K562 (cell line): ENCODE data around the gene MEX3A. TPM values are rescaled to one million over a fixed set of nuclear protein-coding genes. Genes with fewer than 3 reads are reported as not detected.

Source experiments
- ATAC-seq: fragments of 200-7000 bp; cut with Tn5 transposase; 3 replicates; pipeline ENCODE4 v1.9.1; 2020; ENCODE audit warnings: moderate library complexity
- BruUV-seq: library from RNA; stranded (reverse); fragments of 400-500 nt; replicated peaks from 2 replicates; lab custom pipeline; 2021; lab: Mats Ljungman, UMichigan
- CTCF ChIA-PET: fragments of 300-600 bp; formaldehyde crosslinking; extraction: SDS; loops from one replicate; lab custom pipeline; 2021; ENCODE audit warnings: low intra/inter-chr PET ratio; lab: Yijun Ruan, JAX
- POLR2A ChIA-PET: fragments of 300-600, 350-650 bp; sonication (Branson Sonifier 250); formaldehyde crosslinking; extraction: SDS; loops from one replicate; lab custom pipeline; 2021; ENCODE audit warnings: antibody characterized with exemption, inconsistent platforms; lab: Yijun Ruan, JAX
- DNase-seq, 4 experiments: peaks; one replicate each; pipeline versions ENCODE4 v3.0.0 to v3.0.0-alpha.2; 2011 to 2018; ENCODE audit warnings: low spot score in 3 of 4, mixed read lengths in 3 of 4; ENCODE audit errors: extremely low read depth in 1 of 4
- FAIRE-seq: peaks from 2 replicates; lab custom pipeline; 2011; peaks lifted over from hg19 to GRCh38; lab: Jason Lieb, UNC
- H2AFZ ChIP-seq: 2 replicates; pipeline ENCODE4 v1.6.0; 2011; ENCODE audit warnings: low read depth, low read length, control low read depth, inconsistent platforms
- H3K27ac ChIP-seq: fragments of 200-600 bp; 3 replicates; pipeline ENCODE4 v1.8.0; 2011; ENCODE audit warnings: low read depth, mild to moderate bottlenecking, control low read depth, inconsistent platforms, low read length, moderate library complexity, mixed read lengths; ENCODE audit errors: extremely low read depth
- H3K27me3 ChIP-seq, 2 experiments: fragments of 300-600 bp in 1 of 2; 2 replicates in 1 of 2; 3 replicates in 1 of 2; pipeline versions ENCODE4 v1.6.0 to v1.8.0; 2011; ENCODE audit warnings: inconsistent platforms in 2 of 2, low read length in 2 of 2, mild to moderate bottlenecking in 1 of 2, mixed read lengths in 1 of 2, moderate library complexity in 1 of 2; ENCODE audit not compliant: control insufficient read depth in 2 of 2, insufficient read depth in 2 of 2
- H3K36me3 ChIP-seq: fragments of 300-600 bp; 3 replicates; pipeline ENCODE4 v1.8.0; 2011; ENCODE audit warnings: mild to moderate bottlenecking, low read length, inconsistent platforms; ENCODE audit not compliant: control insufficient read depth, insufficient read depth
- H3K4me1 ChIP-seq, 2 experiments: fragments of 200-600 bp in 1 of 2; replicated peaks in 1 of 2; 2 replicates in 1 of 2; 3 replicates in 1 of 2; pipeline versions ENCODE4 v1.5.1 to v1.8.0; 2011; ENCODE audit warnings: inconsistent platforms in 2 of 2, low read length in 2 of 2, mild to moderate bottlenecking in 1 of 2, mixed read lengths in 1 of 2, moderate library complexity in 1 of 2; ENCODE audit not compliant: control insufficient read depth in 2 of 2, insufficient read depth in 2 of 2
- H3K4me2 ChIP-seq: 2 replicates; pipeline ENCODE4 v1.6.1; 2011; ENCODE audit warnings: low read length, control low read depth, inconsistent platforms, mixed read lengths; ENCODE audit not compliant: insufficient read depth
- H3K4me3 ChIP-seq: fragments of 200-600 bp; sonication (generic), shearing (Covaris generic); 2 replicates; pipeline ENCODE4 v1.5.1; 2016; ENCODE audit warnings: control low read depth, inconsistent platforms
- H3K79me2 ChIP-seq: fragments of 200-600 bp; 3 replicates; pipeline ENCODE4 v1.8.0; 2011; ENCODE audit warnings: low read length, inconsistent platforms; ENCODE audit not compliant: control insufficient read depth, insufficient read depth
- H3K9ac ChIP-seq, 2 experiments: 2 replicates each; pipeline versions ENCODE4 v1.6.0 to v1.6.1; 2011; ENCODE audit warnings: low read depth in 2 of 2, low read length in 2 of 2, control low read depth in 1 of 2, inconsistent platforms in 1 of 2, mild to moderate bottlenecking in 1 of 2, mixed read lengths in 1 of 2; ENCODE audit not compliant: insufficient read depth in 1 of 2
- H3K9me1 ChIP-seq: one replicate; pipeline ENCODE4 v1.6.0; 2011; ENCODE audit warnings: inconsistent platforms, mild to moderate bottlenecking, low read length, moderate library complexity; ENCODE audit not compliant: control insufficient read depth, insufficient read depth
- H3K9me3 ChIP-seq: replicated peaks from 2 replicates; pipeline ENCODE4 v1.5.1; 2011; ENCODE audit warnings: low read depth, low read length, inconsistent platforms; ENCODE audit not compliant: control insufficient read depth, insufficient read depth
- H4K20me1 ChIP-seq: replicated peaks from 2 replicates; pipeline ENCODE4 v1.6.1; 2011; ENCODE audit warnings: low read length, inconsistent platforms, mixed read lengths; ENCODE audit not compliant: control insufficient read depth, insufficient read depth
- ARID4B ChIP-seq: sonication (generic); formaldehyde crosslinking; IDR thresholded peaks from 2 replicates; pipeline ENCODE4 v1.8.0; 2022; ENCODE audit warnings: mild to moderate bottlenecking, missing genetic modification reagents
- ATF3 ChIP-seq, 2 experiments: fragments of 450-650 bp in 1 of 2; sonication (generic) in 1 of 2; formaldehyde crosslinking in 1 of 2; IDR thresholded peaks in 1 of 2; conservative IDR thresholded peaks in 1 of 2; 2 replicates each; pipeline versions ENCODE4 v1.6.1 to v1.8.1; 2016 to 2023; ENCODE audit warnings: mild to moderate bottlenecking in 2 of 2, moderate library complexity in 2 of 2, inconsistent platforms in 1 of 2, missing genetic modification reagents in 1 of 2
- FOSL1 ChIP-seq: fragments of 200-800 bp; sonication (Bioruptor generic); conservative IDR thresholded peaks from 2 replicates; pipeline ENCODE4 v1.6.1; 2016; ENCODE audit warnings: missing genetic modification characterization, missing compliant biosample characterization
- GMEB1 ChIP-seq: fragments of 250-450 bp; sonication (Bioruptor Pico); IDR thresholded peaks from 2 replicates; pipeline ENCODE4 v1.4.0; 2020; ENCODE audit warnings: mild to moderate bottlenecking
- JUND ChIP-seq, 2 experiments: IDR thresholded peaks; 2 replicates in 1 of 2; 3 replicates in 1 of 2; pipeline ENCODE4 v1.6.1; 2011; ENCODE audit warnings: borderline replicate concordance in 2 of 2, low read depth in 2 of 2, low read length in 2 of 2, improper control_type of control experiment in 1 of 2, missing biosample characterization in 1 of 2, missing genetic modification characterization in 1 of 2, missing genetic modification reagents in 1 of 2
- MYNN ChIP-seq, 2 experiments: sonication (generic); formaldehyde crosslinking in 1 of 2; IDR thresholded peaks; 2 replicates each; pipeline versions ENCODE4 v1.5.0 to v1.6.1; 2016 to 2020; ENCODE audit warnings: antibody characterized with exemption in 1 of 2, missing genetic modification reagents in 1 of 2
- SRF ChIP-seq, 2 experiments: fragments of 250-450, 450-650 bp in 1 of 2; sonication (Bioruptor Pico) in 1 of 2; sonication (generic) in 1 of 2; formaldehyde crosslinking; IDR thresholded peaks; 2 replicates each; pipeline versions ENCODE4 v1.5.0 to v1.5.1; 2020 to 2022; ENCODE audit warnings: mild to moderate bottlenecking in 1 of 2, missing genetic modification reagents in 1 of 2
- TAF9B ChIP-seq: fragments of 450-650 bp; IDR thresholded peaks from 2 replicates; pipeline ENCODE4 v1.6.1; 2018; ENCODE audit warnings: mild to moderate bottlenecking; ENCODE audit not compliant: partially characterized antibody
- TFAP4 ChIP-seq: sonication (generic); formaldehyde crosslinking; IDR thresholded peaks from 2 replicates; pipeline ENCODE4 v1.8.0; 2022; ENCODE audit warnings: missing genetic modification reagents, mild to moderate bottlenecking, moderate library complexity, borderline replicate concordance
- ZNF766 ChIP-seq: fragments of 200-800 bp; sonication (Bioruptor generic); conservative IDR thresholded peaks from 2 replicates; pipeline ENCODE4 v1.6.1; 2016; ENCODE audit warnings: missing genetic modification characterization, missing compliant biosample characterization
- WGBS: fragments of 100-300 bp; shearing (Covaris generic); methylation state at CpG from one replicate; pipeline ENCODE4 v1.1.6; 2016; ENCODE audit warnings: low coverage, mixed read lengths; ENCODE audit not compliant: insufficient coverage; ENCODE audit errors: missing lambda C conversion rate; 5-methylcytosine and 5-hydroxymethylcytosine counted together
- in situ Hi-C: fragments of 300-500 bp; cut with MboI; formaldehyde crosslinking; loops from 4 replicates; pipeline ENCODE4 v1.15.0; 2018; ENCODE audit warnings: inconsistent platforms, mixed read lengths
- intact Hi-C: fragments of 100-400 bp; cut with micrococcal nuclease; formaldehyde crosslinking; loops from 2 replicates; pipeline ENCODE4 v1.14.2; 2022
- polyA plus RNA-seq, 8 experiments: library from polyadenylated mRNA; depleted of rRNA in 4 of 8; stranded (reverse) in 5 of 8; unstranded in 3 of 8; fragments of >200 nt; fragmentation: Nextera tagmentation in 2 of 8; fragmentation: Illumina TruSeq in 1 of 8; extraction: Ambion mirVana in 2 of 8; extraction: Trizol in 1 of 8; gene quantifications; 2 replicates each; pipeline versions ENCODE4 v1.2.1 to v1.2.3, GENCODE V29; 2011 to 2014; ENCODE audit warnings: inconsistent platforms in 1 of 8, missing spikeins in 1 of 8
- total RNA-seq, 7 experiments: library from RNA; depleted of rRNA in 6 of 7; stranded (reverse); fragments of >200 nt in 6 of 7; fragmentation: Illumina TruSeq in 2 of 7; extraction: Trizol in 2 of 7; gene quantifications; 2 replicates each; pipeline versions ENCODE4 v1.2.1 to v1.2.3, GENCODE V29; 2011 to 2021; ENCODE audit warnings: low replicate concordance in 1 of 7

The MEX3A gene
- total and polyA plus RNA-seq, 9 of the 15 experiments (the other 6 are each of a cell fraction or from before 2014, with no cell fraction given), result 0.36 to 13.7 (median 5.2) TPM

GRCh38 chr1:156119503-156120209 is 37.4 kb upstream of the MEX3A start:
- Histone ChIP-seq H3K27ac (peak overlapping the region; percentile 56), H3K4me2 (peak overlapping the region; percentile 70), H4K20me1 (peaks cover 27% of the 10 kb centered on the region), H3K9ac (peak overlapping the region; percentile 39 to 57; a peak in 2 of 4 replicates), H3K9me1 (no peaks in the 10 kb centered on the region), H3K36me3 (peaks cover 27% of the 10 kb centered on the region; the same call in 2 of the 3 replicates), H2AFZ (no peak overlapping the region), H3K79me2 (peaks cover 98% of the 10 kb centered on the region), H3K4me3 (no peak overlapping the region), H3K4me1 (peaks cover 58 to 80% of the 10 kb centered on the region in 2 experiments), H3K27me3 (no peaks in the 10 kb centered on the region), H3K9me3 (no peaks in the 10 kb centered on the region)
- intact Hi-C loops (loop anchor here (10.0 kb wide), 1 partner anchor 185 kb away; the partner anchor contains the start of gene KHDC4), in situ Hi-C loops (no loop called here)
- DNase-seq (peak; percentile 71 to 87 (median 78)), FAIRE-seq (peak; percentile 61), ATAC-seq (peak; percentile 59)
- ChIA-PET CTCF (no interaction called here), POLR2A (interaction anchor here (0.9 to 8.5 kb wide), 6 partner anchors 8 to 182 kb away, joined by 3 to 164 read pairs (median 4); no protein-coding TSS in a partner anchor)
- BruUV-seq, result no TSS peak
- 12% methylated on average over 3 of the region's 3 CpGs for WGBS
- TF ChIP-seq GMEB1 (CRISPR knock-in tag), result no peak
- peak; percentile 96 for TF ChIP-seq TFAP4 (CRISPR knock-in tag)
- peak; percentile 55 for TF ChIP-seq TAF9B
- peak in 1 of 2 experiments; percentile 27; a peak in 1 of 4 replicates for TF ChIP-seq SRF (CRISPR knock-in tag; IDR thresholded peaks at IDR 0.05)
- peak; percentile 79 for TF ChIP-seq ATF3 (IDR thresholded peaks at IDR 0.05)
- TF ChIP-seq ATF3 (CRISPR knock-in tag; conservative IDR thresholded peaks at IDR 0.05), result no peak
- 0 out of 2 replicates have a peak, but pooled peaks have one; percentile 28 for TF ChIP-seq ZNF766 (CRISPR knock-in tag)
- peak; percentile 96 for TF ChIP-seq JUND (IDR thresholded peaks at IDR 0.05; ENCODE audit: borderline replicate concordance, low read depth, low read length)
- peak; percentile 83; the same call in 1 of the 3 replicates for TF ChIP-seq JUND (tag; IDR thresholded peaks at IDR 0.05; ENCODE audit: borderline replicate concordance, low read depth, low read length)
- TF ChIP-seq ARID4B, result peak; percentile 25
- TF ChIP-seq FOSL1 (tag), result peak; percentile 91
- TF ChIP-seq MYNN (IDR thresholded peaks at IDR 0.05), result peak; percentile 75; the same call in 1 of the 2 replicates
- TF ChIP-seq MYNN (CRISPR knock-in tag; IDR thresholded peaks at IDR 0.05), result no peak
